CD4-positive, alpha-beta T cell treated with Interleukin-1 beta for 1 hour (primary cell): ENCODE measurements around the gene PPDPF.
"Not testable (repeated sequence)": the region's sequence is repeated elsewhere in the genome, so short reads cannot be mapped to it uniquely, and the experiment has no call there.

Experiments
- DNase-seq, 2 donors: peaks; one replicate each; pipeline ENCODE4 v3.0.0-alpha.2; 2020 to 2022

The PPDPF gene

GRCh38 chr20:63520504-63520933 lies at the start of gene PPDPF:
Gene PPDPF, plus strand, starts transcription at chr20:63520765. Its CDS starts 544 bp downstream, at chr20:63521309.
- peak; percentile 83 to 86 for DNase-seq

GRCh38 chr20:63471002-63471716 lies 49.4 kb upstream of the PPDPF start:
- DNase-seq, result no peak

- no peak for DNase-seq
Measured at GRCh38 chr20:63471717-63471980, 48.9 kb upstream of the PPDPF start.

- no peak for DNase-seq
Measured at GRCh38 chr20:63471981-63472831, 48.4 kb upstream of the PPDPF start, which contains the start of gene KCNQ2. Gene KCNQ2, minus strand, starts transcription at chr20:63472655. Its CDS starts 192 bp downstream, at chr20:63472463.

GRCh38 chr20:63472862-63473390 lies 47.6 kb upstream of the PPDPF start:
- DNase-seq, result no peak

- no peak for DNase-seq
Measured at GRCh38 chr20:63473555-63474449, 46.8 kb upstream of the PPDPF start.

- DNase-seq, result no peak
Measured at GRCh38 chr20:63475209-63475608, 45.4 kb upstream of the PPDPF start.

- DNase-seq, result no peak
Measured at GRCh38 chr20:63477061-63477616, 43.4 kb upstream of the PPDPF start.

- no peak for DNase-seq
Measured at GRCh38 chr20:63477944-63478343, 42.6 kb upstream of the PPDPF start.

GRCh38 chr20:63478346-63479302 lies 41.9 kb upstream of the PPDPF start:
- no peak for DNase-seq

- not testable (repeated sequence) for DNase-seq
Measured at GRCh38 chr20:63479695-63480419, 40.7 kb upstream of the PPDPF start.

- no peak for DNase-seq
Measured at GRCh38 chr20:63481503-63481902, 39.1 kb upstream of the PPDPF start.

GRCh38 chr20:63482021-63482587 lies 38.5 kb upstream of the PPDPF start:
- DNase-seq, result no peak

GRCh38 chr20:63483834-63484233 lies 36.7 kb upstream of the PPDPF start:
- DNase-seq, result no peak

GRCh38 chr20:63484236-63484635 lies 36.3 kb upstream of the PPDPF start:
- DNase-seq, result no peak

GRCh38 chr20:63484651-63485403 lies 35.7 kb upstream of the PPDPF start:
- no peak for DNase-seq

- no peak for DNase-seq
Measured at GRCh38 chr20:63486300-63486855, 34.2 kb upstream of the PPDPF start.

GRCh38 chr20:63487116-63487764 lies 33.3 kb upstream of the PPDPF start:
- DNase-seq, result no peak
